ENCODE measurements around the gene ABAT. TPM values are rescaled to one million over a fixed set of nuclear protein-coding genes. Genes with fewer than 3 reads are reported as not detected.

ABAT gene
- total RNA-seq, 1 experiment from 2014 or later: 7.3 TPM

- Histone ChIP-seq H3K9ac (ENCODE audit: extremely low read depth, insufficient read length, low read length) (no peak overlapping the region), H3K56ac (ENCODE audit: insufficient read length, low read depth, low read length) (no peak overlapping the region), H3K27me3 (ENCODE audit: insufficient read depth, low read length) (no peaks in the 10 kb centered on the region), H2BK5ac (ENCODE audit: insufficient read length, low read length) (no peak overlapping the region), H2AFZ (ENCODE audit: low read length) (no peak overlapping the region), H4K8ac (replicated peaks; ENCODE audit: insufficient read length, low read depth, low read length) (no peak overlapping the region), H4K20me1 (ENCODE audit: control insufficient read depth, insufficient read depth, insufficient read length) (no peaks in the 10 kb centered on the region), H3K4ac (ENCODE audit: low read depth, low read length) (no peak overlapping the region), H4K91ac (ENCODE audit: insufficient read length, low read depth, low read length) (no peak overlapping the region), H3K14ac (ENCODE audit: insufficient read depth, low read length) (no peak overlapping the region), H3K23ac (ENCODE audit: insufficient read length, low read depth, low read length) (no peak overlapping the region), H3K27ac (ENCODE audit: insufficient read length, low read depth, low read length) (no peak overlapping the region), H3T11ph (ENCODE audit: low read length) (no peak overlapping the region), H3K4me2 (ENCODE audit: insufficient read depth, insufficient read length, low read length) (no peak overlapping the region), H3K79me2 (ENCODE audit: insufficient read depth, low read length) (no peaks in the 10 kb centered on the region), H4K5ac (ENCODE audit: insufficient read length, low read depth, low read length) (no peak overlapping the region), H2AK5ac (ENCODE audit: insufficient read length, low read length) (no peak overlapping the region), H2BK12ac (ENCODE audit: insufficient read length, low read depth, low read length) (no peak overlapping the region), H2BK120ac (ENCODE audit: low read depth, low read length, poor library complexity, severe bottlenecking) (no peak overlapping the region), H3K9me3 (ENCODE audit: control insufficient read depth, low read depth, low read length) (no peaks in the 10 kb centered on the region), H2BK20ac (ENCODE audit: low read depth, low read length, poor library complexity, severe bottlenecking) (no peak overlapping the region), H3K23me2 (ENCODE audit: insufficient read length, low read depth, low read length, poor library complexity, severe bottlenecking) (no peaks in the 10 kb centered on the region), H3K18ac (ENCODE audit: insufficient read length, low read depth, low read length) (no peak overlapping the region), H3K4me1 (ENCODE audit: insufficient read depth, low read length) (no peaks in the 10 kb centered on the region), H3K79me1 (ENCODE audit: insufficient read depth, low read depth, low read length, poor library complexity, severe bottlenecking) (no peaks in the 10 kb centered on the region), H2BK15ac (ENCODE audit: low read depth, low read length) (no peak overlapping the region)
- Mint-ChIP-seq H3K27me3 (ENCODE audit: low read depth) (no peaks in the 10 kb centered on the region; the same call in 1 of the 2 replicates), H3K36me3 (ENCODE audit: insufficient read depth in 1 of 3, low read depth in 3 of 3) (no peaks in the 10 kb centered on the region), H3K4me1 (peaks cover 0 to 18% of the 10 kb centered on the region in 2 experiments; a peak in 2 of 4 replicates), H3K4me3 (no peak overlapping the region), H3K27ac (no peak overlapping the region), H3K9me3 (no peaks in the 10 kb centered on the region)
- DNase-seq: no peak
- no CpG with 5 or more reads among the region's 5 CpGs for WGBS (ENCODE audit: extremely low coverage, insufficient read length, low lambda C conversion rate)
- no peak for TF ChIP-seq CTCF (conservative IDR thresholded peaks at IDR 0.05)
These were observed 82.3 kb downstream of the ABAT start for GRCh38 chr16:8756755-8757154.
